Erythroblast (primary cell): ENCODE results near the gene DBN1.

Experiments used
- GATA1 ChIP-seq: IDR thresholded peaks from 2 replicates; pipeline ENCODE4 v1.6.1; 2011; ENCODE audit warnings: low read depth, mild to moderate bottlenecking, control low read depth, low read length, moderate library complexity
- POLR2A ChIP-seq: IDR thresholded peaks from 2 replicates; pipeline ENCODE4 v1.6.1; 2011; ENCODE audit warnings: mild to moderate bottlenecking, low read length

GRCh38 chr5:177520271-177520670, 46.8 kb upstream of the DBN1 start:
- no peak for TF ChIP-seq POLR2A
- no peak for TF ChIP-seq GATA1
